ENCODE data around the gene PSD2.

The PSD2 gene

DNA sequence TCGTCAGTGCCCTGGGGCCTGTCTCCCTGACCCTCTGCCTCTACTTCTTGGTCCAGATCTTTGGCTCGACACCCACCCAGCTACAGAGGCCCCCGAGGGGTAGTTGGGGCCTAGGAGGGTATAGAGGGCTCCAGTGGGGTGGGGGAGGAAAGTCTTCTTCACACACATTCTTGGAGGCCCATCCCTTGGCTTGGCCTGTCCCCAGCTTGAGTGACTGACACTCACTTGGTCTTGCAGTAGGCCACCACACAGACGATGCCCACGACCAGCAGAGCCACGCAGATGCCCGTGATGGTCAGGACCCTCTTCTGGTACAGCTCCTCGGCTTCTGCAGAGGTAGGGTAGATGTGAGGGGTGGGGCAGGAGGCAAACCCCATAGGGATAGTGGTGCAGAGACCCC lies 59.8 kb downstream of the PSD2 start:
- Histone ChIP-seq H3K4me1 (ENCODE audit: control insufficient read depth, insufficient read depth, low read length) (no peaks in the 10 kb centered on the region), H3K27me3 (ENCODE audit: control insufficient read depth, insufficient read depth, low read length) (peaks cover 74% of the 10 kb centered on the region), H3K4me2 (ENCODE audit: low read length) (no peak overlapping the region), H3K9ac (ENCODE audit: low read depth, low read length) (no peak overlapping the region), H3K4me3 (ENCODE audit: low read length) (no peak overlapping the region), H3K36me3 (ENCODE audit: insufficient read depth, low read length) (no peaks in the 10 kb centered on the region), H3K9me3 (replicated peaks; ENCODE audit: low read length) (no peaks in the 10 kb centered on the region)

DNA sequence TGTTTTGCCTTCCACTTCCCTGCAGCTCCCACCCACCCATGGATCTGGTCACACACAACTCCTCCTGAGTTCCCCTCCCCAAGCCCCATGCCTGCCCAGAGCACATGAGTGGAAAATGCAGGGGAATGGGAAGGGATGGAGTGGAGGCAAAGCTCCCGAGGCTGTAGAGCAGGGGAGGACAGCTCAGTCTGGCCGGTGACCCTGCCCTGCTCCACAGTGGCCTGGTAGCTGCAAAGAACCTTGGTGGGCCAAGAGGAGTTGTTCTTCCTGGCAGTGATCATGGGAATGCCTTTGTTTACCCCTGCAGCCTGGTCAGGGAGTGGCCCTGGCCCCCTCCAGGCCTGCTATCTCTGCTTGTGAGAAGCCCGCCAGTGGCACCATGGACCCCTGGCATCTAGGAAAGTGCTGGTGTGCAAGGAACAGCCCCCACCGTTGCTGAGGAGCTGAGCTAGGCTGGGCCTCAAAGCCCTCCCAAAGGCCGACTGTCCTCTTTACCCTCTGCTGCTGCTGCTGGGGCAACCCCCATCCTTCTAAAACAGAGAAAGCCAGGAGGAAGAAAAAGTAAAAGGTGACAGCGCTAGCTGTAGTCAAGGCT lies 60.4 kb downstream of the PSD2 start:
- Histone ChIP-seq H3K4me2 (ENCODE audit: low read length) (no peak overlapping the region), H3K36me3 (ENCODE audit: insufficient read depth, low read length) (no peaks in the 10 kb centered on the region), H3K27me3 (ENCODE audit: control insufficient read depth, insufficient read depth, low read length) (peaks cover 77% of the 10 kb centered on the region), H3K9me3 (replicated peaks; ENCODE audit: low read length) (no peaks in the 10 kb centered on the region), H3K9ac (ENCODE audit: low read depth, low read length) (no peak overlapping the region), H3K4me1 (ENCODE audit: control insufficient read depth, insufficient read depth, low read length) (no peaks in the 10 kb centered on the region), H3K4me3 (ENCODE audit: low read length) (no peak overlapping the region)

DNA sequence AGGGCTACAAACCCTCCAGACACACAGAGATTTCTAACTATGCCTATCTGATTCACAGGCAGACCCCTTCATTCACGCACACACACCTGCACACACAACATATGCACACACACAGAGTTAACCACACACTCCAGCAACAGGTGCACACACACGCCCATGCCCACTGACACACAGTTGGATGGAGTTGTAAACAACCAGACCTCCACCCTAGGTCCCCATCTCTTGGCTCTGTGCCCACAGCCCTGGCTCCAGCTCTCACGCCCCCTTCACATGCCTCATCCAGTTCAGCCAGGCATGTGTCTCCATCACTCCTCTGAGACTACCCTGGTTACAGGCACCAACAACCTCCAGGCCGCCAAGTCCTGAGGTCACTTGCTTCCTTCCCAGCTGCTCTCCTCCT lies 61.1 kb downstream of the PSD2 start:
- Histone ChIP-seq H3K4me3 (ENCODE audit: low read length) (no peak overlapping the region), H3K4me2 (ENCODE audit: low read length) (no peak overlapping the region), H3K36me3 (ENCODE audit: insufficient read depth, low read length) (no peaks in the 10 kb centered on the region), H3K9ac (ENCODE audit: low read depth, low read length) (no peak overlapping the region), H3K27me3 (ENCODE audit: control insufficient read depth, insufficient read depth, low read length) (peaks cover 78% of the 10 kb centered on the region), H3K4me1 (ENCODE audit: control insufficient read depth, insufficient read depth, low read length) (no peaks in the 10 kb centered on the region), H3K9me3 (replicated peaks; ENCODE audit: low read length) (no peaks in the 10 kb centered on the region)

DNA sequence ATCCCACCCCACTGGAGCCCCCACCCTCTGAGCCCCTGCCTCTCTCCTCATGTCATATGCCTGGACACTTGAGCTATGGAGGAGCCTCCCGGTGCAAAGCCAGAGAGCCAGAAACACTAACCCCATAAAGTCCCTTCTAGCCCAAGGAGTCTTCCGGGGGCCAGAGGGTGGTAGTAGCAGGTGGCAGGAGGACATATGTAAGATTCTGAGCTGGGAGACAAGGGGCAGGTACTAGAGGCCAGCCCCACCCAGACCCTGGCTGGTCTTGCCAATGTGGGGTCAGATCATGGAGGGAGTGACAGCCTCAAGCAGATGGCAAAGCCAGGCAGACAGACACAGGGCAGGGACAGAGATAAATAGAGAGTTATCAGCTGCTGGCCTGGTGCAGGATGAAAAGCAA lies 63.4 kb downstream of the PSD2 start:
- no peaks in the 10 kb centered on the region for H3K4me1 ChIP-seq (ENCODE audit: control insufficient read depth, insufficient read depth, low read length)
- H3K9ac ChIP-seq (ENCODE audit: low read depth, low read length) = no peak overlapping the region
- H3K36me3 ChIP-seq (ENCODE audit: insufficient read depth, low read length) = no peaks in the 10 kb centered on the region
- H3K4me3 ChIP-seq (ENCODE audit: low read length) = no peak overlapping the region
- peaks cover 89% of the 10 kb centered on the region for H3K27me3 ChIP-seq (ENCODE audit: control insufficient read depth, insufficient read depth, low read length)
- H3K9me3 ChIP-seq (replicated peaks; ENCODE audit: low read length) = no peaks in the 10 kb centered on the region
- no peak overlapping the region for H3K4me2 ChIP-seq (ENCODE audit: low read length)

DNA sequence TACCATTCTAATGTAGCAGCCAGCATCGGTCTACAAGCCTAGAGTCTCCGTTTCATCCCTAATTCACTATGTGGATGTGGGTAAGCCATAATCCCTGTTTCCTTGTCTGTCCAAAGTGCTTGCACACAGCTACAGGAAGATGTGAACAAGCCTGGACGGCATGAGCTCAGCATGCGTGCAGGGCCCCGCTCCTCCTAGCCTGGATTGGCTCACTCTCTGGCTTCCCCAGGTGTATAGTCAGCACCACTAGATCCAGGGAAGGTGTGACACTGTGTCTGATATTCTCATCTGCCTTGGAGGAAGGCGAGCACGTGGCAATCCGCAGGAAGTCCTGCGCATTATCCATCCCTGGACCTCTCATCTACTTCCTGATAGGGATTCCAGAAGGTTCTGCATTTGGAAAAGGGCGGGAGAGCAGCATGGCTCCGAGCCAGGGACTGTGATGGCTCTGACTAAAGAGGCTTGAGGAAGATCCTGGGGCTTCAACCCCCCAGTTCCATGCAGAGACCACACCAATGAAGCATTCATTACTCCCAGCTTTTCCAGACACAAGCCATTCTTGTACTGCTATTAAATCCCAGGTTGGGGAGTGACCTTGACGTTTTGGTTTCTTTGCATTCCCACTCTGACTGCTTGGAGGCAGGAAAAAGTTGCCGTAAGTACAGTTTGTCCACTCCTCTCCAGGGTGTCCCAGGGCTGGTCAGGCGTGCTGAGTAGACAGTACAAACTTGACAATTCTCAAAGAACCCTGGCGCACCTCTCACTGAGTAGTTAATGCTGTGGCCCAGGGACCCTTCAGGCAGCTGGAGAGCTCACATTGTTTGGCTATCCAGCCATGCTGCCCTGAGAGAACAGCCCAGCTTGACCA lies 65.6 kb downstream of the PSD2 start:
- H3K9ac ChIP-seq (ENCODE audit: low read depth, low read length) = no peak overlapping the region
- H3K4me3 ChIP-seq (ENCODE audit: low read length) = no peak overlapping the region
- peaks cover 83% of the 10 kb centered on the region for H3K27me3 ChIP-seq (ENCODE audit: control insufficient read depth, insufficient read depth, low read length)
- no peaks in the 10 kb centered on the region for H3K4me1 ChIP-seq (ENCODE audit: control insufficient read depth, insufficient read depth, low read length)
- no peak overlapping the region for H3K4me2 ChIP-seq (ENCODE audit: low read length)
- H3K9me3 ChIP-seq (replicated peaks; ENCODE audit: low read length) = no peaks in the 10 kb centered on the region
- no peaks in the 10 kb centered on the region for H3K36me3 ChIP-seq (ENCODE audit: insufficient read depth, low read length)

DNA sequence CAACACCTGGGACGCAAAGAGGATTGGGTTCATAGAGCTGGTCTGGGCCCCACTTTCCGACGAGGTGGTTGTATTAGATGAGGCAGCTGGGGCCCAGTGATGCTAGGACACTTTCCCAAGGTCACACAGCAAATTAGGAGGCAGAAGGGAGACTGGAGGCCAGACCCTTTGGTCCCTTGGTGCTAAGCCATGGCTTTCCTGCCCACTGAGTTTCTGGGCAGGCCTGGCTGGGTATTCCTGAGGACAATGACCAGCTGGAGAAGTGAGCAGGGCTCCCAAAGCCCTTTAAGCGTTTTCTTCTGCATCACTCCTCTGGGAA lies 66.2 kb downstream of the PSD2 start:
- Histone ChIP-seq H3K4me2 (ENCODE audit: low read length) (no peak overlapping the region), H3K36me3 (ENCODE audit: insufficient read depth, low read length) (no peaks in the 10 kb centered on the region), H3K27me3 (ENCODE audit: control insufficient read depth, insufficient read depth, low read length) (peaks cover 84% of the 10 kb centered on the region), H3K9me3 (replicated peaks; ENCODE audit: low read length) (no peaks in the 10 kb centered on the region), H3K4me1 (ENCODE audit: control insufficient read depth, insufficient read depth, low read length) (no peaks in the 10 kb centered on the region), H3K9ac (ENCODE audit: low read depth, low read length) (no peak overlapping the region), H3K4me3 (ENCODE audit: low read length) (no peak overlapping the region)

DNA sequence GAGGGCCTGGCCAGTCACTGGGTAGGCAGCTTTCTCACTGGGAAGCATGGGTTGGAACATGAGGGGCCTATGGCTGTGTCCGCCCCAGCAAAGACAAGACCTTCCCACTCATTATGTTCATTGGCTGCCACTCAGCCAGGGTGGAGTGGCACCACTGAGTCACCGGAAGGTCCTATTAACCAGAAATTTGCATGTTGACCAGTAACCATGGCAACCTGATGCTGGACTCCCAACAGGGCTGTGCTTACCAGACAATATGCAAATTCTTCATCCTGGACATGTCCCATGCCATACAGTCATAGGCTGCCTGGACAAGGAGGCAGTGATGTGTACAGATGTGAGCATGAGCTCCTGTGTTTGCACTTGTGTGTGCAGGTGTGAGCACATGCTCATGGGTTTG lies 66.7 kb downstream of the PSD2 start:
- Histone ChIP-seq H3K4me3 (ENCODE audit: low read length) (no peak overlapping the region), H3K9ac (ENCODE audit: low read depth, low read length) (no peak overlapping the region), H3K4me2 (ENCODE audit: low read length) (no peak overlapping the region), H3K4me1 (ENCODE audit: control insufficient read depth, insufficient read depth, low read length) (no peaks in the 10 kb centered on the region), H3K9me3 (replicated peaks; ENCODE audit: low read length) (no peaks in the 10 kb centered on the region), H3K36me3 (ENCODE audit: insufficient read depth, low read length) (no peaks in the 10 kb centered on the region), H3K27me3 (ENCODE audit: control insufficient read depth, insufficient read depth, low read length) (peaks cover 84% of the 10 kb centered on the region)

DNA sequence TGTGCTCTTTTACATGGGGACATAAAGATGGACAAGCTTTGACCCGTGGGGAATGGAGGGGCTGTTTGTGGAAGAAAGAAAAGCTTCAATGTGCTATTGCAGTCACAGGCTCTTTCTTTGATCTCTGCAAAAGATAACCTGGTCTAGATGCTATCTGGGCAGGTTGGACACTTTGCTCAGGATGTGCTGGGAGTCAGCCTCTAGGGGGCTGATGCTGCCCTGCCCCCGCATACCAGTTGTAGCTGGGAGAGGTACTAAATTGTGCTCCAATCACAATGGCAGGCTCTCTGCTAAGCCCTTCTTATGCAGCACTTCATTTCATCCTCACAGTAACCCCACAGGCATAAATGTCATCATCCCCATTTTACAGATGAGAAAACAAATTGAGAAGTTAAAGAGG lies 67.2 kb downstream of the PSD2 start:
- Histone ChIP-seq H3K9me3 (replicated peaks; ENCODE audit: low read length) (no peaks in the 10 kb centered on the region), H3K4me1 (ENCODE audit: control insufficient read depth, insufficient read depth, low read length) (no peaks in the 10 kb centered on the region)

DNA sequence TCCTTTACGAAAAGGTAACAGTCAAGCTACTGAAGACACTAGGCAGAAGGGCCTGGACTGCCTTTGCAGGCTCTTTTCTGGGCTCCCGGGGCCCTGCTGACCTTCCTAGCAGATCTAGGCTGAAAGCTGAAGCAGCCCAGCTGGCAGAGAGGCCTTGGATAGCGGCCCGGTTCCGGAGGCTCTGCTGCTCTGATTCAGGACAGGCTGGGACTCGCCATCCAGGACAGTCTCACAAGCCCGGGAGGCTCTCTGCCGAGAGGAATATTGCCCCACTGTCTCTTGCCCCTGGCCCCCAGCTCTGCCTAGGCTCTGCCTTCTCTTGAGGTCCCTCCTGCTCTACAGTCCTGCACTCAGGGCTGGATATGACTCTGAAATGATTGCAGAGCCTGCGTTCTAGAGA lies 67.8 kb downstream of the PSD2 start:
- no peak overlapping the region for H3K4me2 ChIP-seq (ENCODE audit: low read length)
- no peak overlapping the region for H3K4me3 ChIP-seq (ENCODE audit: low read length)
- no peaks in the 10 kb centered on the region for H3K4me1 ChIP-seq (ENCODE audit: control insufficient read depth, insufficient read depth, low read length)
- no peak overlapping the region for H3K9ac ChIP-seq (ENCODE audit: low read depth, low read length)
- H3K36me3 ChIP-seq (ENCODE audit: insufficient read depth, low read length) = no peaks in the 10 kb centered on the region
- peaks cover 82% of the 10 kb centered on the region for H3K27me3 ChIP-seq (ENCODE audit: control insufficient read depth, insufficient read depth, low read length)
- H3K9me3 ChIP-seq (replicated peaks; ENCODE audit: low read length) = no peaks in the 10 kb centered on the region

More for the DNA sequence above, 67.2 kb downstream of the PSD2 start:
- no peak overlapping the region for H3K9ac ChIP-seq (ENCODE audit: low read depth, low read length)
- no peak overlapping the region for H3K4me3 ChIP-seq (ENCODE audit: low read length)
- peaks cover 85% of the 10 kb centered on the region for H3K27me3 ChIP-seq (ENCODE audit: control insufficient read depth, insufficient read depth, low read length)
- no peaks in the 10 kb centered on the region for H3K36me3 ChIP-seq (ENCODE audit: insufficient read depth, low read length)
- no peak overlapping the region for H3K4me2 ChIP-seq (ENCODE audit: low read length)

DNA sequence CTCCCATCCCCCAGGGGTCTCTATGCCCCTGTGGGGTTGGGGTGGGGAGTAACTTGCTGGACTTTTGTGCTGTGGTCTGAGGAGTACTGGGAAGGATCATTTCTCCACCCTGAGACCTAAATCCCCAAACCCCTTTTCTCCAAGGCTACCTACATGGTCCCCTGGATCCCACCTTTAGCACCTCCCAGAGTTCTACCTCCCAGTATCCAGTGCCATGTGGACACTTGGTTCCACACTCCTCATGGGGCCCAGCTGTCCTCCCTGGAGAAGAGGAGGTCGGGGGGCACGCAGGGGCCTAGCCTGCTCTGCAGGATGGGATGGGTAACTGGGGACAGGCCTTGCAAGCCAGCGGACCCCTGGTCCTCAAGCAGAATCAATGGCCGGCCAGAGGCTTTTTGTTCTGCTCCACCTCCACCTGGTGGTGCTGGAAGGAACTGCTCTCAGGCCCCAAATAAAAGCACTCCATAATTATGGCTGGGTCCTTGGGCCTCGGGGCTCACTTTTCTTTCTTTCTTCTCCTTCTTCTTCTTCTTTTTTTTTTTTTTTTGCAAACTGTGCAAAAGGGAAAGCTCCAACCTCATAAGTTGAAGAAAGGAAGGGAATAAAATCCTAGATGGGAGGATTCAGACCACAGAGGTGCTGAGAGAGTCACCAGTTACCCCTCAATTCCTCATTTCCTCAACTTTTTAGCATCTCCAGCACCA lies 68.4 kb downstream of the PSD2 start:
- Histone ChIP-seq H3K27me3 (ENCODE audit: control insufficient read depth, insufficient read depth, low read length) (peaks cover 76% of the 10 kb centered on the region), H3K4me1 (ENCODE audit: control insufficient read depth, insufficient read depth, low read length) (no peaks in the 10 kb centered on the region), H3K36me3 (ENCODE audit: insufficient read depth, low read length) (no peaks in the 10 kb centered on the region), H3K9me3 (replicated peaks; ENCODE audit: low read length) (no peaks in the 10 kb centered on the region), H3K4me2 (ENCODE audit: low read length) (no peak overlapping the region), H3K9ac (ENCODE audit: low read depth, low read length) (no peak overlapping the region), H3K4me3 (ENCODE audit: low read length) (no peak overlapping the region)

DNA sequence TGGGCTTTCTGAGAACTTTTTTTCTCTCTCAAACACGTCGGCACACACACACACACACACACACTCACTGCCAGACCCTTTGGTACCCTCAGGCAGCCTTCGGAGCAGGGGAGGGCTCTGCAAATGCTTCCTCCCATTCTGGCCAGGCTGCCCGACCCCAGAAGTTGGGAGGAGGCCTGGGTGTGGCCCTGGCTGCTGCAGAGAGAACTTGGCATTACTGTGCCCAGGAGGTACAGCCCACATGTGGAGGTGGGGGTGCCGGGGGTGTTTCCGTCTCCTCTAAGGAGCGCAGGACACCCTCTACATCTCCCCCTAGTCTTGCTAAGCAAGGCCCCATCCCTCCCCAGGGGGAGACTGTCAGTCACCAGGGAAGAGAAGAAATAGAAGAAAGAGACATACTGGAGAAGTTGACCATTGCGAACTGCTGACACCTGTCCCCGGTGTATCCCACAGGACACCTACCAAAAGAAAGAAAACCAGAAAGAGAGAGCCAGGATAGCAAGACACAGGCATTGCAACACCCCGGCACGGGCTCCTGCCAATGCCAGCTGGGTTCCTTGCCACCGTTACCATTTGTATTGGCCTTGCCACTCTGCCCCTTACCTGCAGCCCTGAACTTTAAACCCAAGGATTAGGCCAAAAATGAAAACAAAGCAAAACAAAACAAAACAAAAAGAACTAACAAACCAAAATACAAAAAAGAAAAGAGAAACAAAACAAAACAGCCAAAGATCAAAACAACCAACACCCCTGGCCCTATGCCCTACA lies 69.3 kb downstream of the PSD2 start:
- Histone ChIP-seq H3K4me3 (ENCODE audit: low read length) (no peak overlapping the region), H3K36me3 (ENCODE audit: insufficient read depth, low read length) (no peaks in the 10 kb centered on the region), H3K4me2 (ENCODE audit: low read length) (no peak overlapping the region), H3K4me1 (ENCODE audit: control insufficient read depth, insufficient read depth, low read length) (no peaks in the 10 kb centered on the region), H3K9ac (ENCODE audit: low read depth, low read length) (no peak overlapping the region), H3K27me3 (ENCODE audit: control insufficient read depth, insufficient read depth, low read length) (peaks cover 75% of the 10 kb centered on the region), H3K9me3 (replicated peaks; ENCODE audit: low read length) (no peaks in the 10 kb centered on the region)

Data from skeletal muscle satellite cell (primary cell).